Inflammatory macrophage treated with lipopolysaccharide for 4 hours (primary cell): ENCODE measurements around the gene ZNF446.
"Not testable (repeated sequence)": the region's sequence is repeated elsewhere in the genome, so short reads cannot be mapped to it uniquely, and the experiment has no call there.

Experiments used
- DNase-seq: peaks from one replicate; pipeline ENCODE4 v3.0.0-alpha.2; 2020

Gene ZNF446

DNA sequence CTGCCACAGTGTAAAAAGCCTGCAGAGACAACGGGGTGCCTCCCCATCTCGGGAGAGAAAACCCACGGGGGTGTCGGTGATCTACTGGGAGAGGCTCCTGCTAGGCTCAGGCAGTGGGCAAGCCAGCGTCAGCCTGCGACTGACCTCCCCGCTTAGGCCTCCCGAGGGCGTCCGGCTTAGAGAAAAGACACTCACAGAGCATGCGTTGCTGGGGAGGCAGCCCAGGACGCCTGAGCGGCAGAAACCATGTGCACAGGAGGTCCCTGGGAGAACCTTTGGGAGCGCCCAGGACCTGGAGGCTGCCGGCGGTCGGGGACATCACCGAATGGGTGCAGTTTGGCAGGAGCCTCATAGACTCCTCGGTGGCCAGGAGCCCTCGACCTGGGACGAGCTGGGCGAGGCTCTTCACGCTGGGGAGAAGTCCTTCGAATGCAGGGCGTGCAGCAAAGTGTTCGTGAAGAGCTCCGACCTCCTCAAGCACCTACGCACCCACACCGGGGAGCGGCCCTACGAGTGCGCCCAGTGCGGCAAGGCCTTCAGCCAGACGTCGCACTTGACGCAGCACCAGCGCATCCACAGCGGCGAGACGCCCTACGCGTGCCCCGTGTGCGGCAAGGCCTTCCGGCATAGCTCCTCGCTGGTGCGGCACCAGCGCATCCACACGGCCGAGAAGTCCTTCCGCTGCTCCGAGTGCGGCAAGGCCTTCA is 5.2 kb upstream of the ZNF446 start:
- DNase-seq, result not testable (repeated sequence)

DNA sequence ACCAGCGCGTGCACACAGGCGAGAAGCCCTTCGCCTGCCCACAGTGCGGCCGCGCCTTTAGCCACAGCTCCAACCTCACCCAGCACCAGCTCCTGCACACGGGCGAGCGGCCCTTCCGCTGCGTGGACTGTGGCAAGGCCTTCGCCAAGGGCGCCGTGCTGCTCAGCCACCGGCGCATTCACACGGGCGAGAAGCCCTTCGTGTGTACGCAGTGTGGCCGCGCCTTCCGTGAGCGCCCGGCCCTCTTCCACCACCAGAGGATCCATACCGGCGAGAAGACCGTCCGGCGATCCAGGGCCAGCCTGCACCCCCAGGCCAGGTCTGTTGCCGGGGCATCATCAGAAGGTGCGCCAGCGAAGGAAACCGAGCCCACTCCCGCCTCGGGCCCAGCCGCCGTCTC is 4.4 kb upstream of the ZNF446 start:
- no peak for DNase-seq

DNA sequence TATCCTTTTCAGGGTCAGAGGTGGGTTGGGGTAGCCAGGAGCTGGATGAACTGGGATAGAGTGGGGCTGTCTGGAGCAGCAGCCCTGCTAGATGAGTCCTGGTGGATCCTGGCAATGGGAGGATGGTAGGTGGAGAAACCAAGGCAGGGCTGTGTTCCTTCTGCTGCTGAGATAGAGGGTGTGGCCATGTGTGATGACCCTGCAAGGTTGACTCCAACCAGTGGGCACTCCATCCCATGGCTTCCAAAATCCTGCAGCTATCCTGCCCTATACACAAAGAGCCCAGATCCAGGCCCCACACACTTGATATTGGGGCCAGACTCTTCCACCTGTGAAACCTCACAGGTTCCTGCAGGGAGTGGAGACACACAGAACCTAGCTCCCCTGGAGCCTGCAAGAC is 2.4 kb upstream of the ZNF446 start:
- no peak for DNase-seq

DNA sequence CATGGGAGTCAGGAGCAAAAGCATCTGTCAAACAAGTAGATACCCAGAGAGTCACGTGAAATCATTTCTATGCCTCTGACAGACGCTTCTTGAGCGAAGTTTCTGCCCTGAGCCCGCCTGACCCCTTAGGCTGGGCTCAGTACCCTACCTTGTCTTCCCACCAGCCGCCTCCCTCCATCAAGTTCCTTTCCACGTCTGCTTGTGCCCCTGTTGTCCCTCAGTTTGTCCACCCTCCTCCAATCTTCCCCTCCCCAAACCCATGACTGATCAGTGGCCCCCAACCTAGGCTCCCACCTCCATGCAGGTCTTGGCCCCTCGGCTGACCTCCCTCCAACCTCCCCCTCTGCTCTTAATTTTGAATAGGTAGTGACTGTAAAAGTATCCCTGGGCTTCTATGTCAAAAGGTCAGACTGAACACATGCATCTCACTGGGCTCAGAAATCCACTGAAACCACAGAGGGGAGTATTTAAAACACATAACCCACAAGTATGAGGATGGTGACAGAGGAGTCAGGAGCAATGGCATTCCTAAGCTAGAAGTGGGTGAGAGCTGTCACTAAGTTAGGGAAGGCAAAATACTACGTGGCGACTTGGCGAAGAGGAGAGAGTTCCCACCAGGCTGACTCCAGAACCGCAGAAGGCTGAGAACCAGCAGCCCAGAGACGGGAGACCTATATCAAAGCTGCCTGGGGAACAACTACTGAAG is 1.7 kb upstream of the ZNF446 start:
- DNase-seq, result no peak

DNA sequence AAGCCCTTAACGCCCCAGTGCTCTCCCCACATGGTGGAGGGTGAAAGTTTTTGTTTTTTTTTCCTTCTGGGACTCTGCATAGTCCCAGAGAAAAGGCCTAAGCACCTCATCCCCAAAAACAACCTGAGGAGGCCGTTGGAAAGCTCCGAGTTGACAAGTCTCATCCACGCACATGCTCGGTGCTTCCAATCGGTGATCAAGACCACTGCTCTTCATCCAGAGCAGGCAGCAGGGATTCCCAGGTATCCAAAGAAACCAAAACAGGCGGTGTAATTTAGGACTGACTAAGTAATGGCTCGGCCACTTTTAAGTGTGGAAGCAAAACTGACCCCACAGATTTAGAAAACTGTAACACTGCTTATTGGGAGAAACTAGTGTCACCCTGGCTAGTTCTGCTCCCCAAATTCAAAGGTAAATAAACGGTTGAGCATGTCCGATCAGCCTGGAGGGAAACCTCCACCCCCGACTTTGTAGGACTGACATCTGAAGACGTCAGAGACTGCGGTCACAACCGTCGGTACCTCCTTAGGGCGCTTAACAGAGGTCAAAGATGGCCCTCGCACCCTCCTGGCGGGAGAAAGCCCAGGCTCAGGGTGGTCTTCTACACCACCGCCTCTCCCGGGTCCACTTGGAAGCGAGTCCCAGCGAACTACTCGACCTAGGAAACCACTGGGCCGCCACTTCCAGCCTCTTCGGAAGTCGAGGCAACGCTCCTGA is 997 bp upstream of the ZNF446 start:
- DNase-seq, result no peak

DNA sequence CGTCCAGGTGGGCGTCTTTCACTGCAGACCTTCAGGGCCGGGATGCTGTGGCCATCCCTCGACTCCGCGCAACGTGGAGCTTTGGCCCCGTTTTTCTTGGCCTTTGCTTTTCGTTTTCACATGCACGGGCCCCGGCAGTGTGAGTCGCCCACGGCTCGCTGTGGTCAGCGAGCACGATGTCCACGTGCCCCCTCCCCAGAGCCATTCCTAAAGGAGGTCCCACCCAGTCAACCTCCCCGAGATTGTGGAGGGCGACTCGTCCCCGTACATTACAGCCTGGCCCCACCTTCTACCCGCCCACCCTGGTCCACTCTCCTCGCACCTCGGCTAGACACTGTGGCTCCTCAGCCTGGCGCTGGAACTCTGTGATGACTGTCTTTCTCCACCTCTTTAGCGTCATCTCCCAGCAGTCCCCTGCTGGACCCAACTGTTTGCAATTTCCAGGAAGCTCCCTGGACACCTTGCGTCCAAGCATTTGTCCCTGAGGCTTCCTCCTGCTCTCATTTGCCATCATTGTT is 405 bp downstream of the ZNF446 start:
- no peak for DNase-seq

DNA sequence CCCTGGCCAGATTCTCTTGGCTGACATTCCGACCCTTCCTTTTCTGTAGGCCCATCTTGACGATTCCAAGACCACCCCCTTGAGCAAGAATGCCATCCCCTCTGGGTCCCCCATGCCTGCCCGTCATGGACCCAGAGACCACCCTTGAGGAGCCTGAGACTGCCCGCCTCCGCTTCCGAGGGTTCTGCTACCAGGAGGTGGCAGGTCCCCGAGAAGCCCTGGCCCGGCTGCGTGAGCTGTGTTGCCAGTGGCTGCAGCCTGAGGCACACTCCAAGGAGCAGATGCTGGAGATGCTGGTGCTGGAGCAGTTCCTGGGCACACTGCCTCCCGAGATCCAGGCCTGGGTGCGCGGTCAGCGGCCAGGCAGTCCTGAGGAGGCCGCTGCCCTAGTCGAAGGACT is 978 bp downstream of the ZNF446 start:
- no peak for DNase-seq

DNA sequence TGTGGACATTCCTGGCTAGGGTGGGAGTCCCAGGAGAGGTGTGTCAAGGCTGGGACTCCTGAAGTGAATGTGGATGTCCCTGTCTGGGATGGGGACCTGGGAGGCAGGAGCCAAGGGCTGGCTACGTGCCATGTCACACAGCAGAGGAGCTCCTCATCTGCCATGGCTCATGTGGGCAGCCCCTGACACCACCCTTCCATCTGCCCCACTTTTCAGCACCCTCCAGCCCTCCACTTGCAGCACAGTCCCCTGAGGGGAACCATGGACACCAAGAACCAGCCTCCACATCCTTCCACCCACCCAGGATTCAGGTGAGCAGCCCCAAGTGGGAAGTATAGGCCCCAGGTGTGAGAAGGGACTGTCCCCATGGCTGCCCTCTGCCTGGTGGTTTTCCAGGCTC is 1.7 kb downstream of the ZNF446 start:
- DNase-seq, result no peak

DNA sequence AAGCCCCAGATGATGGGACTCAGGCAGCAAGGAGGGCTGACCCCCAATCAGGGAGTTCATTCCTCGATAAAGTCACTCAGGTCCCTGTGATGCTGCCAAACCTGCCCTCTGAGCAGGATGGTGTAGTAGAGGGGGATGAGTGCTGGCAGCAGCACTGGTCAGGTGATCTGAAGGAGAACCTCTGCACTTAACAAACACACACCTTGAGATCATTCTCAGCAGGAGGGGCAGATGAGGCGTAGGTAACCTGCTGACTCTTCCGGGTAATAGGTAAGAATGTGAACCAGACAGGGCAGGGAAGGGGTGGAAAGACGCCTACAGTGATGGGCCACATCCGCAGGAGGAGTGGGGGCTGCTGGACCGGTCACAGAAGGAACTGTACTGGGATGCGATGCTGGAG is 3.2 kb downstream of the ZNF446 start:
- no peak for DNase-seq

DNA sequence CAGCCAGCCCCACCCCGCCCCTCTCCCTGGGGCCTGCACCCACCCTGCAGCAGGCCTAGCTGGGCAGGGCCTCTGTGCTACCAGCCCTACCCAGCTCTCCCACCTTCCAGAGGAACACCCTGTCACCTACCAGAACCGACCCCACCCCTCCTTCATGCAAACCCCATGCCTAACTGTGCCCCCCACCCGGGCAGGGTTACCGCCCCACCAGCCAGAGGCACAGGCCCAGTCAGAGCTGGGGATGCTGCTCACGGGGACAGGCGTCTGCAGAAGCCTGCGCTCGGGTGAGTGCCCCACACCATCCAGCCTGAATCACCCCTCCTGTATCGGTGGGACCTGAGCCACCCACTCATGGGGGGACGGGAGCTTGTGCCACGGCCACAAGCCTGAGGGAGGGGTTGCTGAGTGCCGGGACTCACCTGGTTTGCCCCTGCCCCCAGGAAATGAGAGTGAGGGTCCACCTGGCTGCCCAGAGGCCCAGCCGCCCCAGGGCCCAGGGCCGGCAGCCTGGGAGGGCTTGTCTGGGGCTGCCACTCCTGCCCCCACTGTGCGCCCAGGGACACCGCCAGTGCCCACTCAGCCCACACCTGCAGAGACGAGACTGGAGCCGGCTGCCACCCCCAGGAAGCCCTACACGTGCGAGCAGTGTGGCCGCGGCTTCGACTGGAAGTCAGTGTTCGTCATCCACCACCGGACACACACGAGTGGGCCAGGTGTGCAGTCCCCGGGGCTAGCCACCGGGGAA is 3.8 kb downstream of the ZNF446 start:
- DNase-seq, result no peak

DNA sequence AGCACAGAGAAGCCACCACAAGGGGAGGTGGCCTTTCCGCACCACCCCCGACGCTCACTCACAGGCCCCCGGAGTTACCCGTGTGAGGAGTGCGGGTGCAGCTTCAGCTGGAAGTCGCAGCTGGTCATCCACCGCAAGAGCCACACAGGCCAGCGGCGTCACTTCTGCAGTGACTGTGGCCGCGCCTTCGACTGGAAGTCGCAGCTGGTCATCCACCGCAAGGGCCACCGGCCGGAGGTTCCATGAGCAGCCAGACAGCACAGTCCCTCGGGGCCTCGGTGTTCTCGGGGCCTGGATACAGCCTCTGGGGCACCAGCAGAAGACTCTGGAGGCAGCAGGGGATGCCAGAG is 4.3 kb downstream of the ZNF446 start:
- no peak for DNase-seq

DNA sequence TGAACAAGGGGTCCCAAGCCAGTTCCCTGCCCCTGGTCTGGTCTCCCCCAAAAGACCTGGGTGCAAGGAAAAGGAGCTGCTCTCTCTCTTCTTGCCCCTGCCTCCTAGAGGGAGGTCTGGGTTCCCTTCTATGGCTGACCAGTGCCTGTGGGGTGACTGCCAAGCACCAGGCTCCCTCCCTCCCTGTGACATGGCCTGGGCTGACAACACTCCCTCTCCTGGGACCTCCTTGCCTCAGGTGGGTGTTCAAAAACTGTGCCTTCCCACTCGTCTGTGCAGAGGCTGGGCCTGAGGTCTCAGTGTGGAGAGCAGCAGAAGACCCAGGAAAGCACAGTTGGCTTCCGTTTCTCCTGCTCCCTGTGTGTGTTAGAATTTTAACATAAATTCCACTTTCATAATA is 4.7 kb downstream of the ZNF446 start:
- DNase-seq, result no peak

DNA sequence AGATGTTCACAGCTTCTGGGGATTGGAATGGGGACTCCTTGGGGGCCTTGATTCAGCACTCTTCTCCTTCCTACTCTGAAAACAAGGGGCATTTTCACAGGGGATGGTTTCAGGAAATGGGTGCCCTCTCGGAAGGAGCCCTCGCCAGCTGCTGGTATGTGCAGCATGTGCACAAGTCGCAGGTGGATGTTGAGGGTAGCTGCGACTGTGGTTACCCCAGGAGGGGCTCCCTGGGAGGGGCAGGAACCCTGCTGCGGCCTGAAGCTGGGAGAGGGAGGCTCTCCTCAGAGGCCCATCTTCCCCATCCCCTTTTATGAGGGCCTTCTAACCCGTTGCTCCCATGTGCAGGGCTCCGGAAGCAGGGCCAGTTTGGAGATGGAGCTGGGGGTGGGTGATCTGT is 6.2 kb downstream of the ZNF446 start:
- DNase-seq, result no peak

DNA sequence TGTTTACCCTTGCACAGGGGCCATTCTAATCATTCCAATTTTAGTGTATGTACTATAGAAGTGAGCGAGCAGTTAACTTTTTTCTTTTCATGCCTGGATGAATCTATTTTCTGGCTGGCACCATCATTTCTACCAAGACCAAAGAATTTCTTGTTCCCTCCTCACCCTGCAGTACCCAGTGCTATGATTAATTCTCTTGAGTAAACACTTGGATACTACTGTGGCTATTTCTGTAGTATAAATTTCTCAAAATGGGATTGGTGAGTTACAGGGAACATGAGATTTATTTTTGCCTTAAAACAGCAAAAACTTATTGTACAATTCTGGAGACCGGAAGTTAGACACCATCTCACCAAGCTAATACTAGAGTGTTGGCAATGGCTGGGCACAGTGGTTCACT is 7.6 kb downstream of the ZNF446 start:
- no peak for DNase-seq

DNA sequence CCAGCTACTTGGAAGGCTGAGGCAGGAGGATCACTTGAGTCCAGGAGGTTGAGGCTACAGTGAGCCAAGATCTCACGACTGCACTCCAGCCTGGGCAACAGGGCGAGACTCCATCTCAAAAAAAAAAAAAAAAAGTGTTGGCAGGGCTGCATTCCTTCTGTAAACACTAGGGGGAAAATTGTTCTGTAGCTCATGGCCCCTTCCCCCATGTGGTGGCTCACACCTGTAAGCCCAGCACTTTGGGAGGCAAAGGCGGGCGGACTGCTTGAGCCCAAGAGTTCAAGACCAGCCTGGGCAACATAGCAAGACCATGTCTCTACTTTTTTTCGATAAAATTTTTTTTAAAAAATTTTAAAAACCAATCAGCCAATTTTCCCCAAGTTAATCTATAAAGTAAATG is 8.2 kb downstream of the ZNF446 start:
- not testable (repeated sequence) for DNase-seq

DNA sequence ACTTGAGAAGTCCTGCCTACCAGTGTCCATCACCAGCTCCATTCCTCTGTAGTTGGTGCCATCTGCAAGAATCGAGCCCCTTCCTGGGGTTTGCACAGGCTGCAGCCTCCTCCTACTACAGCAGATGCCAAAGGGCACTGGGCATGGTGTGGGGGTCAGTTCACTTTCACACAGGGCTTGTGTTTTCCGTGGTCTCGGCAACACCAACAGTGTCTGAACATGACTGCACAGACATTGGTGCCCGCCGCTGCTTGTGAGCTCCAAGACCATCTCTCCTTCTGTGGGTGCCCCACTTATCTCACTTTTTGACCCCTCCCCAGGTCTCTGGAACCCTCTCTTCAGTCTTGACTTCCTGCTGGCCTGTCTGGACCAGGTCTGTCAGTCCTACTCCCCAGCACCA is 15.2 kb downstream of the ZNF446 start:
- no peak for DNase-seq

DNA sequence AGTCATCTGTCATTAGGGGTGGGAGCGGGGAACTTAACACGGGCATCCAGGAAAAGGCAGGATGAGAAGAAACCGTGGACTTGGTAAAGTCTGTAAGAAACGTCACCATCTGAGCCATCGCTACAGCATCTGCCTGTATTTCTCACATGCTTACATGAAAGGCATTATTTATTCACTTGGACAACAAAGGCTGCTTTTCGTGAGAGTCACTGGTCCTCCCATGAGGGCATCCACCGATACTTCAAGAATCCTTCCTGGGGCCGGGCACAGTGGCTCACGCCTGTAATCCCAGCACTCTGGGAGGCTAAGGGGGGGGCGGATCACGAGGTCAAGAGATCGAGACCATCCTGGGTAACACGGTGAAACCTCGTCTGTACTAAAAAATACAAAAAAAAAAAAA is 16.1 kb downstream of the ZNF446 start:
- no peak for DNase-seq

DNA sequence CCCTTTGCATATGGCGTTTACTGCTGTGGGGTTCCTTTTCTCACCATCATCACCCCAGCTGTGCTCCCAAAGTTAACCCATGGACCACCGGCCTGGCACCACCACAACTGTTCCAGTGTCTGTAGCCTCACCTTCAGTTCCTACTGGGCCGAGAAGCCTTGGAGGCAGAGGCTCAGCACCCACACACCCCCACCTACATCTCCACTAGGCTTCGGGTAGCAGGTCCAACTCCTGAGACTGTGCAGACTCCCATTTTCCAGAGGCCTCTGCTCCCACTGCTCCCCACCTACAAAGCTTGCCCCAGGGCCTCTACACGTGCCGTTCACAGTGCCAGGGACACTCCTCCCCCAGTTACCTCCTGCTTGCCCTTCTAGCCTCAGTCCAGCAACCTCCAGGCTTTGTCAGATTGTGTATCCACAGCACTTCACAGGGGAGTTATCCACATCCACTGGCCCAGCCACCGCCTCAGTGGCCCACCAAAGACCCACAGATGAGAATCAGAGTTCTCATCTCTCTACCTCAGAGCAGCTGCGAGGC is 21.6 kb downstream of the ZNF446 start:
- DNase-seq, result no peak

DNA sequence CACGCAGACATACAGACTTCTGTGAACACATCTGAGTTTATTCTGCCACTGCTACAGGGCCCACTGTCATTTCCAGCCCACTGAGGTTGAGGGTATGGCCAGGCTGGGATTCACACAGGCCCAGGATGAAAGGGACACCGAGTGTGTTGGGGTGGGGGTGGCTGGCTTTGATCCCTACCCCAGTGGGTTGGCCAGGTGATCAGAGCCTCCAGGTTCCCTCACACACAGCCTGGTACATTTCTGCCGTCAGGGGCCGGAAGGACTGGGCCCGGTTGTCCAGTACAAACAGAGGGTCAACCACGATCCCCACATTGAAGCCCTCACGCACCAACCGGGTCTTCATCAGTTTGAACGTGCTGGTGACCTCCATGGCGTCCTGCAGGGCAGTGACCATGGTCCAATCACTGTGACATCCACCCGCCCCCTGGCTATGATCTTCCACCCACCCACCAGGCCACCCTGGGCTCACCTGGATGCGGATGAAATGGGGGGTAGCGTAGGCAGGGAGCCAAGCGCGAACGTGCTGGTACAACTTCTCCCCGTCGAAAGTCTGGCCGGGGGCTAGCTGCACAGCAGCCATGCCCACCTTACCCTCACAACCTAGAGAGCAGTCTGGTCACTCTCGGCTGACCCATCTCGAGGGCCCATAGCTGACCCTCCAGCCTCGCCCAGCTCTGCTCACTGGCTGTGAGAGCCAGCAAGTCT is 22.3 kb downstream of the ZNF446 start:
- DNase-seq, result no peak

DNA sequence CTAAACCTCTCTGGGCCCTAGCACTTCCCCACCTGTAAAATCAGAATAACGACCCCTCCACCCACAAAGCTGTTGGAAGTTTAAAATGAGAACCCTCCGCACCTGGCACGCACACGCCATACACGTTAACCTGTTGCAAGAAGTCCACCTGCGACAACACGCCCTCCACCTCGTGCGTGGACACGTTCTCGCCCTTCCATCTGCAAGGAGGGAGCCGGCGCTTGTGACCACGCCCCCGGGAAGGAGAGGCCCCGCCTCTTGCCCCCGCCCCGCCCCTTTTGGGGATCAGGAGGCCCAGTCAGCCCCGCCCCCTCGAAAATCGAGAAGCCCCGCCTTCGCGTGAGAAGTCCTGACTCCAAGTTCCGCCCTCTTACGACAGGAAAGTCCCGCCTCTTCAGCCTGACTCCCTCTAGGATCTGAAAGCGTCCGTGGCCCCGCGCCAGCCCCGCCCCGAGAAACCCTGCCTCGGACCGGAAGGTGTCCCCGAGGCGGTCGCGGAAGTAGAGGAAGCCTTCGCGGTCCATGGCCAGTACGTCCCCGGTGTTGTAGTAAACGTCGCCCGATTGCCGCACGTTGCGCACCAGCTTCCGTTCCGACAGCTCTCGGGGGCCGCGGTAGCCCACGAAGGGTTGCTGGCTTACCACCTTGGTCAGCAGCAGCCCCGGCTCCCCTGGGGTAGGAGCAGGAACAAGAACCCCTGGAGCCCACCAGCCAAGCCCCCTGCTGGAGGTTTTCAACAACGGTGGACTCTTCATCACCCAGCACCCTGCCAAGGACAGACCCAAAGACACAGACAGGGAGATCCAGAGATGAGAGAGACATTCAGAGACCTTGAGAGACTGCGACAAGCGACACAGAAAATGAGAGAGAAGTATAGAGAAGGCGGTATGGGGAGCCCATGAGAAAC is 23.1 kb downstream of the ZNF446 start:
- DNase-seq, result peak; percentile 100

DNA sequence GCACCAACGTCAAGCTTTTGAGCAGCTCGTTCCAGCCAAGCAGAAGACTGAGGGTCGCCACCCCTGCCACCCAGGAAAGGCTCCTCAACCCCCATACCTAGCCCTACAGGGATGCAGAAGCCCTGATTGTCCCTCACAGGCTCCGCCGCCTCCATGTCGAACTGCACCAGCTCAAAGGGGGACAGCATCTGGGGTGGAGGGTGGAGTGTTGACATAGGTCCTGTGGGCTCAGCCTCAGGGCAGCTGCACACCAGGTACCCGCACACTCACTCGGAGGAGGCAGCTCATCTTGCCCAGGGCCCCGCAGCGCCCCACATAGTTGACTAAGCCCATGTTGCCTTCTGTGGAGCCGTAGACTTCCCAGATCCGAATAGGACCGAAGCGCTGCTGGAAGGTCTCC is 24.1 kb downstream of the ZNF446 start:
- no peak for DNase-seq
